ENCODE results near the gene NLGN1.

DNA sequence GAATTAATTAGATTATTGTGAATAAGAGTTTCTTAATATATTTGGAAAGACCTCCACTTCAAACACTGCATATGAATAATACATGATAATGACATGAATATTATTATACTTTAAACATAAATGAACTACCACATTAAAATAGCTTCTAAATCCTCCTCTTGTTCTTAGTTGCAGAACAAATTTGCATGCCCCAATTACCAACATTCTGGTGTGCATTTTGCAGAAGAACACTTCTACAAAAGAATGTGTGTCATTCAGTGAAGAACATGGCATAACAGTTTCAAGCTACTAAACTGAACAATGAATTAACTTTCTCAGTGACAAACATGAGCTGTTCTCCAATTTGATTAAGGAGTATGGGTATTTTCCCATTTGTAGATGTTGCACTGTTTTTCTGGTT, 750.3 kb downstream of the NLGN1 start:
- TF ChIP-seq, protein P1, sequence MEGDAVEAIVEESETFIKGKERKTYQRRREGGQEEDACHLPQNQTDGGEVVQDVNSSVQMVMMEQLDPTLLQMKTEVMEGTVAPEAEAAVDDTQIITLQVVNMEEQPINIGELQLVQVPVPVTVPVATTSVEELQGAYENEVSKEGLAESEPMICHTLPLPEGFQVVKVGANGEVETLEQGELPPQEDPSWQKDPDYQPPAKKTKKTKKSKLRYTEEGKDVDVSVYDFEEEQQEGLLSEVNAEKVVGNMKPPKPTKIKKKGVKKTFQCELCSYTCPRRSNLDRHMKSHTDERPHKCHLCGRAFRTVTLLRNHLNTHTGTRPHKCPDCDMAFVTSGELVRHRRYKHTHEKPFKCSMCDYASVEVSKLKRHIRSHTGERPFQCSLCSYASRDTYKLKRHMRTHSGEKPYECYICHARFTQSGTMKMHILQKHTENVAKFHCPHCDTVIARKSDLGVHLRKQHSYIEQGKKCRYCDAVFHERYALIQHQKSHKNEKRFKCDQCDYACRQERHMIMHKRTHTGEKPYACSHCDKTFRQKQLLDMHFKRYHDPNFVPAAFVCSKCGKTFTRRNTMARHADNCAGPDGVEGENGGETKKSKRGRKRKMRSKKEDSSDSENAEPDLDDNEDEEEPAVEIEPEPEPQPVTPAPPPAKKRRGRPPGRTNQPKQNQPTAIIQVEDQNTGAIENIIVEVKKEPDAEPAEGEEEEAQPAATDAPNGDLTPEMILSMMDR (IDR thresholded peaks at IDR 0.05) = no peak
- TF ChIP-seq POLR2A (IDR thresholded peaks at IDR 0.05) = no peak
